Sciatic nerve (tissue), 2 donors: Measurements from ENCODE around the gene CGB7. TPM values are rescaled to one million over a fixed set of nuclear protein-coding genes. Genes with fewer than 3 reads are reported as not detected.

Experiments
- ATAC-seq: fragments of 200-7000 bp; cut with Tn5 transposase; one replicate; pipeline ENCODE4 v1.9.1; 2020; ENCODE audit warnings: mild to moderate bottlenecking, moderate library complexity
- DNase-seq: peaks from one replicate; pipeline ENCODE4 v3.0.0-alpha.2; 2020; ENCODE audit warnings: low spot score
- intact Hi-C: fragments of 100-400 bp; cut with DNase I; formaldehyde crosslinking; loops from one replicate; pipeline ENCODE4 v1.14.2; 2022
- total RNA-seq: library from RNA; stranded (reverse); fragmentation: NEBNext Ultra II Directional; extraction: Animal tissue kit (Norgen Biotek cat#: 25700); gene quantifications from one replicate; pipeline ENCODE4 v1.2.1, GENCODE V29; 2021
- donor health status: DM: no; HTN: no; CAD: no.
- donor health status: DM: no; HTN: no; CAD: no.

Gene CGB7
- total RNA-seq = not detected

- intact Hi-C loops = no loop called here
- ATAC-seq (peak; percentile 77), DNase-seq (peak; percentile 81)
Observed at GRCh38 chr19:49057636-49058234, at the start of gene CGB7. TSS of gene CGB7 (minus strand) at chr19:49057749. CDS start at chr19:49055375, 2,374 bp downstream.

GRCh38 chr19:49106648-49107135 lies 49.1 kb upstream of the CGB7 start:
- peak; percentile 48 for ATAC-seq
- DNase-seq = peak; percentile 67
- intact Hi-C loops = no loop called here

GRCh38 chr19:49104229-49104864 lies 46.8 kb upstream of the CGB7 start:
- no peak for DNase-seq
- ATAC-seq = peak; percentile 31
- intact Hi-C loops = no loop called here

- intact Hi-C loops = no loop called here
- ATAC-seq = no peak
- no peak for DNase-seq
Observed at GRCh38 chr19:49103331-49104085, 46.0 kb upstream of the CGB7 start.

- ATAC-seq = no peak
- intact Hi-C loops = no loop called here
- no peak for DNase-seq
Observed at GRCh38 chr19:49102303-49102702, 44.8 kb upstream of the CGB7 start.

GRCh38 chr19:49101160-49101559 lies 43.6 kb upstream of the CGB7 start:
- ATAC-seq = no peak
- intact Hi-C loops = no loop called here

GRCh38 chr19:49098795-49099194 lies 41.2 kb upstream of the CGB7 start:
- DNase-seq (no peak), ATAC-seq (no peak)
- intact Hi-C loops = no loop called here

More at GRCh38 chr19:49101160-49101559, 43.6 kb upstream of the CGB7 start:
- DNase-seq = no peak

GRCh38 chr19:49097453-49098288 lies 40.1 kb upstream of the CGB7 start:
- peak; percentile 77 for ATAC-seq
- peak; percentile 76 for DNase-seq
- intact Hi-C loops = no loop called here

GRCh38 chr19:49094505-49095482 lies 37.2 kb upstream of the CGB7 start:
- DNase-seq (no peak), ATAC-seq (no peak)
- intact Hi-C loops = no loop called here

- intact Hi-C loops = no loop called here
- DNase-seq (no peak), ATAC-seq (no peak)
Observed at GRCh38 chr19:49092686-49093085, 35.1 kb upstream of the CGB7 start.

- no peak for ATAC-seq
- intact Hi-C loops = no loop called here
- no peak for DNase-seq
Observed at GRCh38 chr19:49091391-49092038, 34.0 kb upstream of the CGB7 start.

GRCh38 chr19:49086296-49086695 lies 28.7 kb upstream of the CGB7 start:
- DNase-seq = no peak
- no peak for ATAC-seq
- intact Hi-C loops = loop anchor here (10.0 kb wide), 1 partner anchor 59 kb away; no protein-coding TSS in a partner anchor

- no peak for DNase-seq
- intact Hi-C loops = loop anchor here (10.0 kb wide), 1 partner anchor 59 kb away; no protein-coding TSS in a partner anchor
- ATAC-seq = no peak
Observed at GRCh38 chr19:49085868-49086232, 28.3 kb upstream of the CGB7 start.

- ATAC-seq (peak; percentile 100), DNase-seq (peak; percentile 99)
- intact Hi-C loops = loop anchor here (10.0 kb wide), 1 partner anchor 60 kb away; no protein-coding TSS in a partner anchor
Observed at GRCh38 chr19:49085020-49085867, 27.7 kb upstream of the CGB7 start, which contains the start of gene SNRNP70. TSS of gene SNRNP70 (plus strand) at chr19:49085451. CDS start at chr19:49086415, 964 bp downstream.

GRCh38 chr19:49084206-49085019 lies 26.9 kb upstream of the CGB7 start:
- no peak for DNase-seq
- intact Hi-C loops = loop anchor here (10.0 kb wide), 1 partner anchor 60 kb away; no protein-coding TSS in a partner anchor

More at GRCh38 chr19:49084206-49085019, 26.9 kb upstream of the CGB7 start:
- ATAC-seq = no peak
